HL-60 (cell line): ENCODE data around the gene CSTF1.

Experiments
- DNase-seq, 2 experiments: peaks; one replicate each; pipeline ENCODE4 v3.0.0-alpha.2; 2010 to 2020; ENCODE audit warnings: low read depth in 1 of 2, low spot score in 1 of 2
- H3K27ac ChIP-seq: fragments of 250-450 bp; sonication (Bioruptor Pico); replicated peaks from 2 replicates; pipeline ENCODE4 v1.5.1; 2020; ENCODE audit warnings: mild to moderate bottlenecking, moderate library complexity
- H3K27me3 ChIP-seq: fragments of 250-450 bp; sonication (Bioruptor Pico); 2 replicates; pipeline ENCODE4 v1.5.1; 2021; ENCODE audit warnings: mild to moderate bottlenecking, moderate library complexity; ENCODE audit not compliant: insufficient read depth, poor library complexity, severe bottlenecking
- H3K4me3 ChIP-seq: replicated peaks from 2 replicates; pipeline ENCODE4 v1.5.1; 2011; ENCODE audit warnings: mild to moderate bottlenecking, control low read depth, low read length; ENCODE audit not compliant: insufficient read depth
- CTCF ChIP-seq: IDR thresholded peaks from one replicate; pipeline ENCODE4 v1.5.1; 2011; ENCODE audit warnings: low read length, control low read depth, inconsistent platforms; ENCODE audit not compliant: insufficient read depth
- GABPA ChIP-seq: IDR thresholded peaks from 2 replicates; pipeline ENCODE4 v1.6.1; 2012; ENCODE audit warnings: low read depth
- POLR2AphosphoS5 ChIP-seq: IDR thresholded peaks from 2 replicates; pipeline ENCODE4 v1.6.1; 2012; ENCODE audit warnings: low read depth
- REST ChIP-seq: IDR thresholded peaks from 2 replicates; pipeline ENCODE4 v1.6.1; 2012; ENCODE audit warnings: low read depth; ENCODE audit not compliant: insufficient replicate concordance
- SPI1 ChIP-seq: IDR thresholded peaks from 2 replicates; pipeline ENCODE4 v1.6.1; 2012; ENCODE audit warnings: low read depth, mild to moderate bottlenecking, borderline replicate concordance

Gene CSTF1

GRCh38 chr20:56454754-56455153, 62.3 kb downstream of the CSTF1 start:
- no peak for DNase-seq
- TF ChIP-seq REST (no peak), GABPA (no peak), CTCF (no peak), POLR2AphosphoS5 (no peak), SPI1 (no peak)
- Histone ChIP-seq H3K4me3 (no peak overlapping the region), H3K27ac (no peak overlapping the region), H3K27me3 (no peaks in the 10 kb centered on the region)
